Epithelial cell of proximal tubule (primary cell): Measurements from ENCODE around the gene DHPS. TPM values are rescaled to one million over a fixed set of nuclear protein-coding genes. Genes with fewer than 3 reads are reported as not detected.
A peak's percentile ranks its signal among the peaks of the same experiment; 100 is the strongest.

ENCODE experiments used
- DNase-seq: peaks from one replicate; pipeline ENCODE4 v3.0.0-alpha.2; 2011; ENCODE audit warnings: low read depth
- H3K4me3 ChIP-seq: 2 replicates; pipeline ENCODE4 v1.5.1; 2011; ENCODE audit warnings: low read depth, mild to moderate bottlenecking, low read length
- CTCF ChIP-seq: conservative IDR thresholded peaks from 2 replicates; pipeline ENCODE4 v1.5.1; 2012; ENCODE audit warnings: low read depth, mild to moderate bottlenecking, low read length
- total RNA-seq: library from RNA; depleted of rRNA; stranded (reverse); fragments of >200 nt; gene quantifications from 2 replicates; pipeline ENCODE4 v1.2.3, GENCODE V29; 2015

Gene DHPS
- total RNA-seq, 1 donor from 2014 or later = 134 TPM

- H3K4me3 ChIP-seq = peak overlapping the region; percentile 92
- no peak for DNase-seq
- TF ChIP-seq CTCF = no peak
Observed at GRCh38 chr19:12695096-12695495, 13.4 kb upstream of the DHPS start.

GRCh38 chr19:12694641-12695040, 13.0 kb upstream of the DHPS start:
- H3K4me3 ChIP-seq = no peak overlapping the region
- DNase-seq = no peak
- TF ChIP-seq CTCF = no peak

- TF ChIP-seq CTCF = no peak
- no peak for DNase-seq
Observed at GRCh38 chr19:12692960-12693359, 11.3 kb upstream of the DHPS start.

GRCh38 chr19:12689581-12690216, 8.0 kb upstream of the DHPS start:
- TF ChIP-seq CTCF = no peak

More at GRCh38 chr19:12692960-12693359, 11.3 kb upstream of the DHPS start:
- no peak overlapping the region for H3K4me3 ChIP-seq

GRCh38 chr19:12689012-12689411, 7.3 kb upstream of the DHPS start:
- no peak for DNase-seq
- H3K4me3 ChIP-seq = no peak overlapping the region
- no peak for TF ChIP-seq CTCF

More at GRCh38 chr19:12689581-12690216, 8.0 kb upstream of the DHPS start:
- H3K4me3 ChIP-seq = no peak overlapping the region
- no peak for DNase-seq

- no peak for DNase-seq
- no peak within 1 kb of the TSS for H3K4me3 ChIP-seq
- no peak for TF ChIP-seq CTCF
Observed at GRCh38 chr19:12687496-12688196, 6.0 kb upstream of the DHPS start, which contains the start of gene GNG14. Gene GNG14 (plus strand): TSS chr19:12687998. CDS start chr19:12688049, 51 bp downstream.

GRCh38 chr19:12685831-12686230, 4.2 kb upstream of the DHPS start:
- no peak overlapping the region for H3K4me3 ChIP-seq
- no peak for TF ChIP-seq CTCF
- no peak for DNase-seq
